Naive B cell (primary cell): ENCODE results near the gene SNTG2. TPM values are rescaled to one million over a fixed set of nuclear protein-coding genes. Genes with fewer than 3 reads are reported as not detected.
A peak's percentile ranks its signal among the peaks of the same experiment; 100 is the strongest.
"Not testable (repeated sequence)": the region's sequence is repeated elsewhere in the genome, so short reads cannot be mapped to it uniquely, and the experiment has no call there.

Experiments used
- ATAC-seq, 2 donors: fragments of 150-1000 bp; cut with Tn5 transposase; 2 replicates each; pipeline ENCODE4 v1.10.0; 2021; ENCODE audit warnings: low read depth in 2 of 2, mild to moderate bottlenecking in 2 of 2, moderate library complexity in 2 of 2
- DNase-seq: peaks from one replicate; pipeline ENCODE4 v3.0.0; 2022
- H3K27ac Mint-ChIP-seq, 6 donors: one replicate each; pipeline ENCODE4 v1.8.0; 2020 to 2022; ENCODE audit warnings: mild to moderate bottlenecking in 6 of 6, mixed read lengths in 6 of 6, moderate library complexity in 5 of 6, inconsistent platforms in 2 of 6
- H3K27me3 Mint-ChIP-seq, 3 donors: one replicate each; pipeline ENCODE4 v1.8.0; 2021 to 2022; ENCODE audit warnings: mixed read lengths in 3 of 3, mild to moderate bottlenecking in 1 of 3
- H3K36me3 Mint-ChIP-seq, 2 donors: one replicate each; pipeline ENCODE4 v1.8.0; 2020 to 2022; ENCODE audit warnings: mixed read lengths in 2 of 2, inconsistent platforms in 1 of 2, mild to moderate bottlenecking in 1 of 2
- H3K4me1 Mint-ChIP-seq, 3 donors: one replicate each; pipeline ENCODE4 v1.8.0; 2020 to 2022; ENCODE audit warnings: mixed read lengths in 3 of 3, inconsistent platforms in 1 of 3, mild to moderate bottlenecking in 1 of 3, moderate library complexity in 1 of 3
- H3K4me3 Mint-ChIP-seq, 8 donors: one replicate each; pipeline ENCODE4 v1.8.0; 2020 to 2022; ENCODE audit warnings: mild to moderate bottlenecking in 8 of 8, mixed read lengths in 8 of 8, moderate library complexity in 8 of 8, inconsistent platforms in 2 of 8
- H3K9me3 Mint-ChIP-seq, 7 donors: one replicate each; pipeline ENCODE4 v1.8.0; 2020 to 2022; ENCODE audit warnings: mixed read lengths in 7 of 7, mild to moderate bottlenecking in 5 of 7, inconsistent platforms in 2 of 7, moderate library complexity in 1 of 7
- polyA plus RNA-seq, 6 donors: library from polyadenylated mRNA; unstranded; fragments of 300-500 nt; fragmentation: Illumina TruSeq; gene quantifications; one replicate each; pipeline ENCODE4 v1.2.3, GENCODE V29; 2021; ENCODE audit warnings: low read depth in 6 of 6

The SNTG2 gene
- polyA plus RNA-seq, 6 donors from 2014 or later: 1.8 to 9.2 (median 4.1) TPM

DNA sequence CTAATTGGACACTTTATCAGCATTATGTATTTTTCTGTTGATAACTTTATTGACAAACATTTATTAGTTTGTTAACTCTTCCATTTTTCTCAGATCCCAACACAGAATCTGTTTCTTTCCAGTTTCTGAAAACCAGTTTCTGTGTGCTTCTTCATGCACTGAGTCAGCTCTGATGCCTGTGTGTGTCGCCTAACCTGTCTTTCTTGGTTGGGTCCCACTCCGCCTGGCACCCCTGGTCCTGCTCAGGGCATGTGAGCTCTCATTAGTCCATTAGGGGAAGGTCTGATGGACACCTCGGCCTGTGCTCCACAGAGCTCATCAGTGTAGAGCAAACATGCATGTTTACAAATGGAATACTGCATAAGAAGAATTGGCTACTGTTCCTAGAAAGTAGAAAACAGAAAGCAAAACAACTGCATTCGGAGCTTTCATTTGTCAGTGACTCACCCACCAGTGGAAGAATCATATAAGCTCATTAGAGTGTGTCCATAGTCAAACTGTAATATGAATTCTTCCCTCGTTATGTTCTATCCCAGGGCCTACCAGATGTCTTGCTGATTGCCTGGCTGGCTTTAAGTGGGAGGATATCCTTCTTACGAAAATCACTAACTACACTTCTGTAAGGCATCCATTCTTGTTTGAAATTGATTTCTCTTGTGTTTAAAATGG lies 137.7 kb downstream of the SNTG2 start:
- H3K27me3 Mint-ChIP-seq: peaks cover 0 to 12% (median 5%) of the 10 kb centered on the region in 3 donors
- DNase-seq (no peak), ATAC-seq (no peak)
- peaks cover 0 to 11% (median 4%) of the 10 kb centered on the region in 7 donors for H3K9me3 Mint-ChIP-seq
- H3K36me3 Mint-ChIP-seq: peaks cover 0 to 9% of the 10 kb centered on the region in 2 donors
- no peak overlapping the region for H3K27ac Mint-ChIP-seq
- no peak overlapping the region for H3K4me3 Mint-ChIP-seq
- no peaks in the 10 kb centered on the region for H3K4me1 Mint-ChIP-seq

DNA sequence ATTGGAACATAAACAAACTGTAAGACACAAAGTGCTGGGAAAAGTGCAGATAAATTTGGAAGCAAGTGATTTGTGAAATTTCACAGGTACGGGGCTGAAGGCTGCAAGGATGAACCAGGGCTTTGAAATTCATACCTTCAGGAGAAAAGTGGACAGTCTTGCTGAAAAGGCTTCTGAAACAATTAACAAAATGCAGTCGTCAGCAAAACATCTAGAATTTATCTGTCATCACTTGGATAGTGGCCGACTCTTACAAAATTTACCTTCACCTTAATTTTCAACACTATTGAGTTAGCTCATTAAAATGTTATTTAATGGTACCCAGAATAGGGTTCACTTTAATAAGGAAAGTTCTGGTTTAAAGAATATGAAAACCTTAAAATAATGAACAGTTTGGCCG lies 138.3 kb downstream of the SNTG2 start:
- Mint-ChIP-seq H3K4me3 (no peak overlapping the region), H3K4me1 (no peaks in the 10 kb centered on the region), H3K36me3 (peaks cover 0 to 9% of the 10 kb centered on the region in 2 donors), H3K27me3 (peaks cover 0 to 12% (median 5%) of the 10 kb centered on the region in 3 donors), H3K9me3 (peaks cover 0 to 11% (median 4%) of the 10 kb centered on the region in 7 donors), H3K27ac (no peak overlapping the region)
- ATAC-seq: no peak
- no peak for DNase-seq

DNA sequence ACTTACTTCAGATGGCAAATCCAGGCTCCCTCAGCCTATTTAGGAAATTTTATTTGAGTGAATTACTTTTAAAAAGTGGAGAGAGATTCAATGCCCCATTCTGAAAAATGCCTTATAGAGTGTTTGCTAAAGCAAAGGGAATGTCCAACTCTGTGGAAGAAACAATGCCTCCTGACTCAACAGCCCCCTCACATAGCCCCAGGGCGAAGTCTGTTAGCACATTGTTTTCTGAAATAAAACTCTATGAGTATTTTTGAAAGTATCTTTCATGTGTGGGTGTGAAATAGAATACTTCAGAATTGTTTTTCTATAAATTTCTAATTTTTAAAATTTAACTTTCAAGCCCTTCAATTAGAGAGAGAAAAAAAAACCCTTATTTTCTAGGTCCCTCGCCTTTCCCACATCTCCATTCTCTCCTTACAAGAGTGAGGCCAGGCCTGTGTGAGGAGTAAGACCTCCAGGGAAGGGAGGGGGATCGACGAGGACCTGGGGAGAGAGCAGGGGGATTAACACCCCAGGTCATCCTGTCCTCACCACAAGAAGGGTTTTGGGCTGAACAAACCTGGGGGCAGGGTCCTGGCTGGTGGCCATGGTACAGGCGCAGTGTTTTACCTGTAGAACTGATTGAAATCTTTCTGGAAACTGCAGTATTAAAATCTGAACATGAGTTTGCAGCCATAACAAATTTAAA lies 141.4 kb downstream of the SNTG2 start:
- H3K27ac Mint-ChIP-seq: no peak overlapping the region
- peaks cover 0 to 11% (median 4%) of the 10 kb centered on the region in 7 donors for H3K9me3 Mint-ChIP-seq
- H3K36me3 Mint-ChIP-seq: peaks cover 0 to 9% of the 10 kb centered on the region in 2 donors
- ATAC-seq (no peak), DNase-seq (no peak)
- no peak overlapping the region for H3K4me3 Mint-ChIP-seq
- H3K27me3 Mint-ChIP-seq: peaks cover 0 to 12% (median 0%) of the 10 kb centered on the region in 3 donors
- H3K4me1 Mint-ChIP-seq: no peaks in the 10 kb centered on the region

DNA sequence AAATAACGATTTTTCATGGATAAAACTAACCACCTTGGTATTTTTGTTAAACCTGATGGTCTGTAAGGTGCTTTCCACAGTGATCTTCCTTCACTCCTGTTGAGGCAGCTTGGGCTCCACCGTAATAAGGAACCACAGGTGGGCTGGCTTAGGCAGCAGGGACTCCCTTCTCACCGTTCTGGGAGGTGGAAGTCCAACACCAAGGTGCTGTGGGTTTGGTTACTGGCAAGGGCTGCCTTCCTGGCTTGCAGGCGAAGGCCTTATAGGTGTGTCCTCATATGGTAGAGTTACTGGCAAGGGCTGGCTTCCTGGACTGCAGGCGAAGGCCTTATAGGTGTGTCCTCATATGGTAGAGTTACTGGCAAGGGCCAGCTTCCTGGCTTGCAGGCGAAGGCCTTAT lies 143.0 kb downstream of the SNTG2 start:
- Mint-ChIP-seq H3K27me3 (peaks cover 0 to 12% (median 3%) of the 10 kb centered on the region in 3 donors), H3K9me3 (peaks cover 0 to 11% (median 4%) of the 10 kb centered on the region in 7 donors)
- not testable (repeated sequence) for DNase-seq, ATAC-seq, H3K27ac Mint-ChIP-seq, H3K36me3 Mint-ChIP-seq, H3K4me3 Mint-ChIP-seq, H3K4me1 Mint-ChIP-seq

DNA sequence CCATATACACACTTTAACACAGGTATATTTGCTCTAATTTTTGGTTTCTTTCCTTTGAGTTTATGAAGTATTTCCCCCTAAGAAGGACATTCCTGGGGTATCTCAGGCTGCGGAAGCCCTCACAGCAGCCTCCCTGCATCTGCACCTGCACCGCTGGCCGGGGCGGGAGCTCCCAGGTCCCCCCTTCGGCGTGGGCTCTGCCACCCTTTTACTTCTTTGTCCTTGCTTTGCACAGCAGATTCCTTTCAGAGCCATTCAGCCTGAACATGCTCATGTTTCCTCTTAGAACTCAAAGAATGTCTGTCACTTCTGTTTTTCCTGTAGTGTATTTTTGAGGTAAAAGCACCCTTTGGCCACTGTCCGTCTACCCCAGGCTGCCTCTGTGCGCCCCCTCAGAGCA lies 146.5 kb downstream of the SNTG2 start:
- H3K36me3 Mint-ChIP-seq: no peaks in the 10 kb centered on the region
- no peak overlapping the region for H3K27ac Mint-ChIP-seq
- H3K4me1 Mint-ChIP-seq: peaks cover 0 to 3% (median 0%) of the 10 kb centered on the region in 3 donors
- no peak for DNase-seq
- no peaks in the 10 kb centered on the region for H3K9me3 Mint-ChIP-seq
- peaks cover 0 to 4% (median 0%) of the 10 kb centered on the region in 3 donors for H3K27me3 Mint-ChIP-seq
- ATAC-seq: no peak
- no peak overlapping the region for H3K4me3 Mint-ChIP-seq

DNA sequence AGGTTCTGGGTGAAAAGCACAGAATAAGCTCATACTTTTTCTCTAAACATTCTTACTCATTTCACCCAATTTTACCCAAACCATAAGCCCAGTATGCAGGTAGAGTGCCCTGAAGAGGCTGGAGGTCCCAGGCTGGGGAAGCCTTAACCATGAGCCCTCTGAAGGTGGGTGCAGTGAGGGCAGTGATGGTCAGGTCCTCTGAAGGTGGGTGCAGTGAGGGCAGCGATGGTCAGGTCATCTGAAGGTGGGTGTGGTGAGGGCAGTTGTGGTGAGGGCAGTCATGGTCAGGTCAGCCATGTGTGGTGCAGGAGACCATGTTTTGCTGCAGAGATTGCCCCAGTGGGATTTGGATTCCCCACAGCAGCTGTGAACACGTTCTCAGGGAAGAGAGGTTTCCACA lies 148.8 kb downstream of the SNTG2 start:
- ATAC-seq (no peak), DNase-seq (no peak)
- H3K4me3 Mint-ChIP-seq: peak overlapping the region in 1 of 8 donors; percentile 79
- H3K9me3 Mint-ChIP-seq: no peaks in the 10 kb centered on the region
- peaks cover 0 to 4% (median 3%) of the 10 kb centered on the region in 3 donors for H3K4me1 Mint-ChIP-seq
- peaks cover 0 to 4% (median 0%) of the 10 kb centered on the region in 3 donors for H3K27me3 Mint-ChIP-seq
- no peak overlapping the region for H3K27ac Mint-ChIP-seq
- H3K36me3 Mint-ChIP-seq: no peaks in the 10 kb centered on the region

DNA sequence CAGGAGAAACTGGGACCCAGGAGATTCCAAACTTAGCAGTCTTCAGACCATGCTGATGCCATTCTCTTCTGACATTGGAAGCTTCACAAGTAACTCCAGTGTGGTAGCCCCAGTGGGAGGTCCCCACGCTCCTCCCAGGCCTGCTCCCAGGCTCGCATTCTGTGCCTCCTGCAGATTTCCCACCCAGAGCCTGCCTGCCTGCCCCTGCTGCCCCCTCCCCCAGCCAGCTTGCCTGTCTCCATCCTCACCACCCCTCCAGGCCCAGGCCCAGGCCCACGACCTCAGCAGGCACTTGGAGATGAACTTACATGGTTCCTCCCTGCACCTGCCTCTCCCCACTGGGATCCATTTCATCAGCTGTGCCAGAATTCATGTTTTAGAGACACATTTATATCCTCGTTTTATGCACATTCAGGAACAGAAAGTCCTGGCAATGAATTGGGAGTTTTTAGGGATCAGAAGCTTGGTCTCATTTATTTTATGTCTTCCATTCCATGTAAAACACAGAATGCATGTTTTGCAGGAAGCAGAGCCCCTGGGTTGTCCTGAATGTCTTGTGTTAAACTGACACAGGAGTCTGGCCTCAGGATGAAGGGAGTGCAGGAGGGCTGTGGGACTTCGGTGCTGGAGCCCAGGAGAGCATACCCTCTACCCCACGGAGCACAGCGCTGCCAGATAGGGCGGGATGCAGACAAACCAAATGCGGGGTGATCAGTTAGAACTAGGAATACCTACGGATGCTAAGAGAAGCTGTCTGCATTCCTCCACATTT lies 150.5 kb downstream of the SNTG2 start:
- H3K27ac Mint-ChIP-seq: peak overlapping the region in 1 of 6 donors; percentile 49
- no peaks in the 10 kb centered on the region for H3K36me3 Mint-ChIP-seq
- H3K27me3 Mint-ChIP-seq: peaks cover 0 to 4% (median 0%) of the 10 kb centered on the region in 3 donors
- no peaks in the 10 kb centered on the region for H3K9me3 Mint-ChIP-seq
- no peak overlapping the region for H3K4me3 Mint-ChIP-seq
- ATAC-seq (no peak), DNase-seq (no peak)
- H3K4me1 Mint-ChIP-seq: peaks cover 0 to 4% (median 3%) of the 10 kb centered on the region in 3 donors

DNA sequence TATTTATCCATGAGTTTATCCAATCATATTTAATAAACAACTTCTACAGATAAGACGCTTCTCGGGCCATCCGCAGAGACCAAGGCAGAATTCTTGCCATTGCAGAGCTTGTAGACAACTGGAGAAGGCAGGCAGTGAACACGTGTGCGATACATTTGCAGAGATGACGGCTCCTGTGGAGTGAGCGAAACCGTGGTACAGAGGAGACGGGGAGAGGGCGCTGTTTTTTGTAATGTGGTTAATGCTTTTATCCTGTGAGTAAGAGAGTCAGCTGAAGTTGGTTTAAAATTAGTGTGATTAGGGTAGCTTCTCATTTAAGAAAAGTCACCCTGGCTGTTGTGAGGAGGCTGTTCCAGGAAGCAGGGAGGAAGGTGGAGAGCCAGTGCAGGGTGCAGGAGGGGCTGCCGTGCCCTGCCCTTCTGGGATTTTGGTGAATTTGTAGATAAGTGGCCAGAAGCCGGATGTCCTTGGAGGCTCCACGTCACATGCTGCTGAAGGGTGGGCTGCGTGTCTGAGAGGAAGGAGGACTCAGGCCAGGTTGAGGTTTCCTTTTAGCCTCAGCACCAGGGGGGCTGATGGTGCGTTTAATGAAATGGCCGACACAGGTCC lies 151.4 kb downstream of the SNTG2 start:
- peak overlapping the region in 2 of 8 donors; percentile 27 to 55 for H3K4me3 Mint-ChIP-seq
- DNase-seq (no peak), ATAC-seq (no peak)
- H3K9me3 Mint-ChIP-seq: no peaks in the 10 kb centered on the region
- peak overlapping the region in 1 of 6 donors; percentile 49 for H3K27ac Mint-ChIP-seq
- H3K27me3 Mint-ChIP-seq: peaks cover 0 to 4% (median 0%) of the 10 kb centered on the region in 3 donors
- H3K36me3 Mint-ChIP-seq: no peaks in the 10 kb centered on the region
- H3K4me1 Mint-ChIP-seq: peaks cover 0 to 4% (median 3%) of the 10 kb centered on the region in 3 donors

DNA sequence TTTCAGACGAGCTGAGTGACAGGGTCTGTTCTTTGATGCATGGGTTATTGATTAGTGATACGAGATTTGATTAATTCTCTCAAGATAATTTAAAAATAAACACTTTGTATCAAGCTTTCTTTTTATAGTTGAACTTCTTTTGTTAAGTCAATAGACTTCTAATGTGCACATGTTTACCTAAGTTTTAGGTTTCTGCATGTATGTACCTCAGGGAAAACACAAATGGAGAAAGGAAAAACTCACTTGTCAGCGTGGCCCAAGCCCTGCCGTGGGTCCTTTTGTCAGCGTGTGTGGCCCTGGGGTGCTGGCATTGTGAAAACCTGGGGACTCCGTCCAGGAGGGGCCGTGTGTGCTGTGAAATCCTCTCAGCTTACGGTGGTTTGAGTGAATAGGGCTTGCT lies 153.7 kb downstream of the SNTG2 start:
- Mint-ChIP-seq H3K4me1 (peaks cover 0 to 4% (median 3%) of the 10 kb centered on the region in 3 donors), H3K27ac (no peak overlapping the region), H3K36me3 (no peaks in the 10 kb centered on the region), H3K4me3 (no peak overlapping the region), H3K27me3 (no peaks in the 10 kb centered on the region), H3K9me3 (no peaks in the 10 kb centered on the region)
- ATAC-seq: no peak
- no peak for DNase-seq

DNA sequence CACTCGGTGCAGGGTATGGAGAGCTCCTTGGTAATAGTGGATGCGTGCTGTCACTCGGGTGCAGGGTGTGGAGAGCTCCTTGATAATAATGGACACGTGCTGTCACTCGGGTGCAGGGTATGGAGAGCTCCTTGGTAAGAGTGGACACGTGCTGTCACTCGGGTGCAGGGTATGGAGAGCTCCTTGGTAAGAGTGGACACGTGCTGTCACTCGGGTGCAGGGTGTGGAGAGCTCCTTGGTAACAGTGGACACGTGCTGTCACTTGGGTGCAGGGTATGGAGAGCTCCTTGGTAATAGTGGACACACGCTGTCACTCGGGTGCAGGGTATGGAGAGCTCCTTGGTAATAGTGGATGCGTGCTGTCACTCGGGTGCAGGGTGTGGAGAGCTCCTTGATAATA lies 155.7 kb downstream of the SNTG2 start:
- not testable (repeated sequence) for H3K36me3 Mint-ChIP-seq, ATAC-seq, DNase-seq, H3K9me3 Mint-ChIP-seq, H3K4me3 Mint-ChIP-seq, H3K27ac Mint-ChIP-seq, H3K4me1 Mint-ChIP-seq, H3K27me3 Mint-ChIP-seq

DNA sequence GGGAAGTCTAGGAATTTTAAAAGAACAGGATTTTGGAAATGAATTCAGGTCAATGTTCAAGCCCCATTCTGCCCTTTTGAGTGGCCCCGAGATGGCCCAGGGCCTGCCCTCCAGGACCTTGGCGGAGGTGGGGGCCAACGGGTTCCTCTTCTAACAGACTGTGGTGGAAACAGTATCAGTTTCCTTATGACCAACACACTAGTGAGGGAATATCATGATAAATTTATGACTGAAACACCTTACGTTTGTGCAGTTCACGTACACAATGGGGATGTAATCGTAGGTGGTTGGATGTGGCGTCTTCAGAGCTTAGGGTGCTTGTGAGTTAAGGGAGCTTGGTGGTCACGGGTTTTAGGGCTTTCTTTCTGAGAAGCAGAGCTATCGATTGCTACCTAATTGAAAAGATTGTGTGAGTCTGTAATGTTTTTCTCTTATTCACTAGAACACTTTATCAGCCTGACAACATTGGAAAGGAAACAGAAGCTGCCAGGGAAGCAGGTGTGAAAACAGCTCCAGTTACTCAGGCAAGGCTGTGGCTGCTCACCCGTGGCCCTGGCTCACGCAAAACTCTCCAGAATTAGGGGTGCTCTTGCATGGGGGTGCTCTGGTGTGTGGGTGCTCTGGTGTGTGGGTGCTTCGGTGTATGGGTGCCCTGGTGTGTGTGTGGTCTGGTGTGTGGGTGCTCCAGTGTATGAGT lies 165.3 kb downstream of the SNTG2 start:
- Mint-ChIP-seq H3K36me3 (peaks cover 0 to 18% of the 10 kb centered on the region in 2 donors), H3K4me3 (peak overlapping the region in 1 of 8 donors; percentile 9), H3K27ac (peak overlapping the region in 3 of 6 donors; percentile 54 to 90 (median 69)), H3K9me3 (peaks cover 4 to 25% (median 14%) of the 10 kb centered on the region in 7 donors), H3K27me3 (peaks cover 0 to 17% (median 6%) of the 10 kb centered on the region in 3 donors), H3K4me1 (peaks cover 9 to 30% (median 10%) of the 10 kb centered on the region in 3 donors)
- ATAC-seq (no peak), DNase-seq (no peak)

DNA sequence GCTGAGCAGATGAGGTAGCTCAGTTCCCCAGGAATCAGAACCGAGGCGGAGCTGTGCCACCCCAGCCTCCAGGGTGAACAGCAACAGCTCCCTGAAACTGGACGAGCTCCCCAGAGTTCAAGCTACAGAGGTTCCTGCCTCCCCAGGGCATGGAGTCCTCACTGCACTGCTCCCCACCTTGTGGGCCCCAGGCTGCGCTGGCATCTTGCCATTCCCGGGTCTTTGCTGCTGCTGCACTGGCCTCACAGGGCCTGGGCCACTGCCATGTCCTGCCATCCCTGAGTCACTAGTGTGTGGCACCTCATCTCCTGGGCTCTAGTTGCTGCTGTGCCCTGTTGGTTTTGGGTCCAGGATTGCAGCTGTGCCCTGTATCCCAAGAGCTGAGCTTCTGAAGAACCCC lies 166.9 kb downstream of the SNTG2 start:
- Mint-ChIP-seq H3K27ac (no peak overlapping the region), H3K27me3 (peaks cover 0 to 17% (median 6%) of the 10 kb centered on the region in 3 donors), H3K9me3 (peaks cover 5 to 14% (median 9%) of the 10 kb centered on the region in 7 donors), H3K4me3 (no peak overlapping the region), H3K4me1 (peaks cover 9 to 21% (median 14%) of the 10 kb centered on the region in 3 donors), H3K36me3 (peaks cover 0 to 12% of the 10 kb centered on the region in 2 donors)
- DNase-seq: no peak
- no peak for ATAC-seq
